T1000 (cell line): ENCODE measurements around the gene PXDC1.
"Not testable (repeated sequence)": the region's sequence is repeated elsewhere in the genome, so short reads cannot be mapped to it uniquely, and the experiment has no call there.

Source experiments
- DNase-seq: peaks from one replicate; lab custom pipeline; 2025; ENCODE audit warnings: mixed read lengths; lab: John Stamatoyannopoulos, UW

Gene PXDC1

DNA sequence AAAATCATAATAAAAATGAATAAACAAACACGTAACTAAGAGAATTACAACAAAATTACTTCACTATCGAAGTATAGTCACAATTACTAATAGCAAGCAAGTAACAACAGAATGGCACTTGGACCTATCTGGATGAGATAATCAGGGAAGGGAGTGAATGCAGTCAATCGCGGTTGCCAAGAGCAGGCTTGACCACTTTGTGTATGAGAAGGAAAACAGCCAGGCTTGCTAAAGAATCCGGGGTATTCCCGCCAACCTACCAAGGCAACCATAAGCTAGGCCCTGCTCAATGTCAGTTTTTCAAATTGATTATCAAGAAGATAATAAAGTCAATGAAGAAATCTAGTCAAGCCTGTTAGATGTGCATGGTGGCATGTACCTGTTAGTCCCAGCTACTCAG lies 39.7 kb downstream of the PXDC1 start:
- no peak for DNase-seq

DNA sequence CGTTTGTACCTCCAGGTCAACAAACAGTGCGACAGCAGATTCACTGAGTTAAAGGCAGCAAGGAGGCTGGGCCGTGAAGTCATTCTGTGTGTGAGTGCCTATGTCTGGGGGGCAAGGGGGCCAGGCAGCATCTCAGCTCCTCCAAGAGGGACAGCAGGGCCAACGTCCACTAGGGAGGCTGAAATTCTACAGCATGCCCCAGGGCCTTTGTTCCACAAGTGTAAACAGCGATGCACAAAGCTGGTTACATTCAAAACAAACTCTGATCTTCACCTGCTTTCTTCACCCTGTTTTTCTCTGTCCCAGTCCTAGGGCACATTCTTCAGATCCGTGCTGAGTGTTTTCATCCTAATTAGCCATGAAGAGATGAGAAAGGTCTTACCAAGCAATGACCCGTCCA lies 41.1 kb downstream of the PXDC1 start:
- DNase-seq, result no peak

DNA sequence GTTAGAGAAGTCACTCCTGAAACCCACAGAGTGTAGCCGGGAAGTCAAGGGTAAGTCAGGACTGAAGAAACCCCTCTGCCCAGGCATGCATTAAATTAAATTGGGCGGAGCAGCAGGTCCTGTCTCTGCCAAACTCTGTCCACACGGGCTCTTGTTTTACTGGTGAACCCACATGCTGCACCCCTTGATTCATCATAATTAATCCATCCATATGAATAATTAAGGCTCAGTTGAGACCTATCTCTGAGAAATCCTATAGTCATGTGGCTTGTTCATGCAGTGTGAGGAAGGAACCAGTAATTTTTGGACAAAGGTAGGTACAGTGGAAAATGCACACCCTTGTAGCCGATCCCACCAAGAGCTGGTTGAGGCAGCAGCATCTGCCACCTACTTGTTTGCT lies 43.0 kb downstream of the PXDC1 start:
- DNase-seq, result no peak

DNA sequence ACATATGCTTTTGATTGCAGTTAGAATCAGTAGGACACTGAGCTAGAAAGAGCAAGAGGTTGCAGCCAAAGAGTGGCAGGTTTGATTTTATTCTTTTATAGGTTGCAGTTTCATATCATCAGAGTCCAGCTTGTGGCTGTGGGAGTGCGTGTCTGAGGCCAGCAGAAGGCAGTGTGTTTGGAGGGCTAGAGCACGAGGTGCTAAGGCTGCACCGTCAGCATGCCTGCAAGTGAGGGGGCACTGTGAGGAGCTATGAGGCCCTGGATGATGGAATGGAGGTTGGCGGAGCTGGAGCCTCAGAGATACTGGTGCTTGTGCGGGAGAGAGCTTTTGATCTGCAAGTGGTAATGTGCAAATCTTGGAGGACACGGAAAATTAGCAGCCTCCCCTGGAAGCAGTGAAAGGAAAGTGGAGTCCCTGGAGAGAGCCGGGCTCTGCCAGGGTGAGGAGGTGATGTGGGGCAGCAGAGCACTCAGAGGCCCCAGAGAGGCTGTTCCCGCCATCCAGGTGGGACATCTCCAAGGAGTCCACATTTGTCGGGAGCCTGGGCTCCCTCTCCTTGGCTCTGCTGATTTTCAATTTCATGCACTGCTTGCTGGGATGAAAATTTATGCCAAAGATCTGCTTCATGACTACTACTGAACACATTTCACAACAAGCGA lies 43.6 kb downstream of the PXDC1 start:
- DNase-seq, result no peak

DNA sequence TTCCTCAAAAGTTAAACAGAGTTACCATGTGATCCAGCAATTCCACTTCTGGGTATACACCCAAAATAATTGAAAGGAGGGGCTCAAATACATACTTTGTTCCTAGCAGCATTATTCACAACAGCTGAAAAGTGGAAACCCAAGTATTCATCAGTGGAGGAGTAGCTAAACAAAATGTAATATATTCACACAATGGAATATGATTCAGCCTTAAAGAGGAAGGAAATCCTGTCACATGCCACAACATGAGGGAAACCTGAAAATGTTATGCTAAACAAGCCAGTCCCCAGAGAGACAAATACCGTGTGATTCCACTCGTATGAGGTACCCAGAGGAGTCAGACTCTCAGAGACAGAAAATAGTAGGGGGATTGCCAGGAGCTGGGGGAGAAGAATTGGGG lies 44.5 kb downstream of the PXDC1 start:
- no peak for DNase-seq

DNA sequence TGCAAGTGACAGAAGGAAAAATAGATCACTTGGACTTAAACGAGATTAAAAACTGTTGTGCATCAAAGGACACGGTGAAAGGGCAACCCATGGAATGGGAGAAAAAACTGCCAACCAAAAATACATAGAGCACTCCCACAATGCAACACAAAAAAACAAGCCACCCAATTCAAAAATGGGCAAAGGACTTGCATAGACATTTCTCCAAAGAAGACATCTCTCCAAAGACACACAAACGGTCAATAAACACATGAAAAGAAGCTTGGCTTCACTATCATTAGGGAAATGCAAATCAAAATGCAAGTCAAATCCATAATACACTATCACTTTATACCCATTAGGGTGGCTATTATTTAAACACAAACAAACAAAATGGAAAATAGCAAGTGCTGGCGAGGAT lies 45.0 kb downstream of the PXDC1 start:
- DNase-seq, result no peak

DNA sequence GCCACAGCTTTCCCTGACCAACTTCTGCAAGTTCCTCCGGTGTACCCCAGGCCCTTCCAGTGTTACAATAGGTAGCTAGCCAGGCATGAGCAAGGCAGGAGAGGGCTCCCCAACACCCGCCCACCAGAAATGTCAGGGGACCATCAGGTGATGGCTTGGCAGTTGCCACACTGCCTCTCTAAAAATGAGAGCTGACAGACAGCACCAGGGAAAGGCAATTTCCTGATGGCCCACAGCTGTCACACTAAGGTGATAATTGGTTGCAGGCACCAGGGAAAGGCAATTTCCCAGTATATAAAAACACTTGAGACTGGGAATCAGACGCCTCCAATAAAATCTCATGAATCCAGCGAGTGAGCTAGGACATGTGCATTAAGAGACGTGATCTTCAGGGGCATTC lies 49.9 kb downstream of the PXDC1 start:
- no peak for DNase-seq

DNA sequence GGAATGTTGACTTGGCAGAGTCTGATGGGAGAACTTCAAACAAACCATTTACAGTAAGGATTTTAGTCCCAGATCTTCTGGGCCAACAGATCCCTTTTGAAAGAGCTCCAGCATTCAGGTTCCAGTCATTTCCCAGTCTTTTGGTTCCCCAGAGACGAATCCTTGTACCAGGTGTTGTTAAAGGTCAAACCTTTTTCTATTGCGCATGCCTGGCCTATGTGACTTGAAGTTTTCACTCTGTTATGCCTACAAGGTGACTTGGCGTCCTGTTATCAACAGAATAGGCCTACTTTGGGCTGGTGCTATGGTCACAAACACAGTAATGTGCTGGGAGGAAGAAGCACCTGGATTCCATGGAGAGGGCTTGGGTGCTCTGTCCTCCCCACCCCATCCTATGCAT lies 52.3 kb downstream of the PXDC1 start:
- no peak for DNase-seq

DNA sequence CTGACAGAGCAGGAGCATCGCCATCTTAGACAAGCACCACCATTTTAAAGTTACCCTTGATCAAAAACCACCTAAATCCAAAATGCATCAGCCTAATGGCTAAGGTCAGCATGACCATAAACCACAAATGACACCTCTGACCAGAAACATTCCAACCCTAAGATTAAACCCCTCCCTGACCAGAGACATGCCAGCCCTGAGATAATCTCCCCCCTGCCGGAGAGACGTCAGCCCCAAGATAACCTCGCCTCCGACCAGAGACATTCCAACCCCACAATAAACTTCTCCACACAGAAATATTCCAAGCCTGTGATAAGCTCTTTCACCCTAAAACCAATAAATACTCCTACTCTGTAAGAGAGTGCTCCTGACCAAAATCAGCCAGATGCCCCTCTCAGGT lies 53.5 kb downstream of the PXDC1 start:
- no peak for DNase-seq

DNA sequence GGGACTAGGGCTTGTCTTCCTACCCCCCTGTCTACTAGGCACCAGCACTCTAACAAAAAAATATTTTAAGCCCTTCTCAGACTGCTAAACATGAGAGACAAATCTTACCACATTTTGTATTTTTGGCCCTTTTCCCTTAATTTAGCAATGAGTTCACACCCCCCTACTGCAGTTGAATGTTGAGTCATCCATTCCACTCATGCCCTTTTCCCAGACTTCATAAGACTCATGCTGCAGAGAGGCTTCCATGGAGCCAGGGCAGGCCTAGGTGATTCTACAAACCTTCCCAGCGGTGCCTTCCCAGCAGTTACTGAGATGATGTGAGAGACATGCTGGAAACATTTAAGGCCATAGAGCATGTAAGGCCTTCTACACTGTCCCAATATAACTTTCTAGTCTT lies 53.9 kb downstream of the PXDC1 start:
- no peak for DNase-seq

DNA sequence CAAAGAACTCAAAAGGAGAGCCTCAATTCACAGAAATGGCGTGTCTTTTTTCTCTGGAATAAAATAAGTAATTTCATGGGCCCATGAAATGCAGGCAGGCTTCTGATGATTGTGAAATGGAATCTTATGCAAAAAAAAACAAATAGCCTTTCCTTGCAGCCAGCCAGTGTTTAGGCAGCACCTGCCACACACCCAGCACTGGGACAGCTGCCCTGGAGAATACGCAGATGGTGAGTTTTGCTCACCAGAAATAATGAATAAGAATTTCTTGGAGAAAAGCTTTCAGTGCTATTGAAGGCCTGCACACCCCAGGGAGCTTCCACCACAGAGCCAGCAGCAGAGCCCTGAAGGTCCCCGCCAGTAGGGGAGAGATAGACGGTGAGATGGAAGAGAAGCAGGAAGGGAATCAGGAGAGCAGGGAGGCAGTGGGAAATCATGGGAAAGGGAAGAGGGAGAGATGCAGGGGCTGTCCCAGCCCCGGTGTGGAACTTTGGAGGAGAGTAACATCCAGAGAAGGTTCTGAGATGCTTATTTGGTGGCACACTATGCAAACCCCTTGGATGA lies 54.9 kb downstream of the PXDC1 start:
- no peak for DNase-seq

DNA sequence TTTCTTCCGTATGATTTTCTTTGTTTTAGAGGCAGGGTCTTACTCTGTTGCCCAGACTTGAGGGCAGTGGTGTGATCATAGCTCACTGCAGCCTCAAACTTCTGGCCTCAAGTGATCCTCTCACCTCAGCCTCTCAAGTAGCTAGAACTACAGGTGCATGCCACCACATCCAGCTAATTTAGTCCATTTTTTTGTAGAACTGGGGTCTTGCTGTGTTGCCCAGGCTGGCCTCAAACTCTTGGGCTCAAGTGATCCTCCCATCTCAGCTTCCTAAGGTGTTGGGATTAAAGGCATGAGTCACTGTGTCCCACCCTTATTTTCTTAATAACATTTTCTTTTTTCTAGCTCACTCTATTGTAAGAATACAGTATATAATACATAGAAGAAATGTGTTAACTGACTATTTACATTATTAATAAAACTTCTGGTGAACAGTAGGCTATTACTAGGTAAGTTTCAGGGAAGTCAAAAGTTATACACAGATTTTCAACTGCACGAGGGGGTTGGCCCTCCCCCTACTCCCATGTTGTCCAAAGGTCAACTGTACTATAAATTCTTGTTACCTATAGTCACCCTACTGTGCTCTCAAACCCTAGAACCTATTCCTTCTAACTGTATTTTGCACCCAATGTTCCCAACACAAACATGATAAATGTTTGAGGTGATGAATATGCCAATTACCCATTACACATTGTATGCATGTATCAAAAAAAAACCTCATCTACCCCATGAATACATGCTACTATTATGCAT lies 56.3 kb downstream of the PXDC1 start:
- DNase-seq, result no peak

DNA sequence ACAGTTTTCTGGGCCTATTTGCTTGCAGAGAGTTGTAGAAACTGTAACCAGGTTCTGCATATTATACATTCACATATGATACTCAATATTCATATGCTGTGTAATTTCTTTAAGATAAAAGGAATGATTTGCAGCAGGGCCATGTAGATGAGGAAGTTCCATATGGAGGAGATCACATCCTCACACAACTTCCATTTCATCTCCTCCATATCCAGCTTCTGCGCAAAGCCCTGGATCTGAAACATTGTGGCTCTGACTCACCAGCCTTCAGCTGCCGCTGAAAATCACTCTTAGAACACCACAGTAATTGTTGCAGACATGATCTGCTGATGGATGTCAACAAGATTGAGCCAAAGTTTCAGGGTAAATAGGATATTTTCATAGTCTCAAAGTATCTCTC lies 57.7 kb downstream of the PXDC1 start:
- DNase-seq, result no peak

DNA sequence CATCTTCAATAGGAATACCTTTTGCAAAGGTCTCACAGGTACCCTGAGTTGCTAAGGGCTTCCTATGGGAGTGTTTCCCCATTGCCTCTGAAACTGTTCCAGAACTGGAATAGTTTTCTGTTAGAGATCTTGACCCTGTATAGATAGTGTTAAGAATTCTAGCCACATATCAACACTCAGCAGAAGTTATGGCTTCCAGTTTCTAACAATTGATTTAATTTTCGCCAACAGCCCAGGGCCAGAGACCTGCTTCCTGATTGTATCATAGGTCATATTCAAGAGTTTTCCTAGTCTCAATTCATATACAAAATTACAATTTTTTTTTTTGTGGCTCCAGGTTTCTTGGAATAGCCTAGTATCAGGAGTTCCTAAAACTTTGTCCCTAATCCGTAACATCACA lies 61.0 kb downstream of the PXDC1 start:
- no peak for DNase-seq

DNA sequence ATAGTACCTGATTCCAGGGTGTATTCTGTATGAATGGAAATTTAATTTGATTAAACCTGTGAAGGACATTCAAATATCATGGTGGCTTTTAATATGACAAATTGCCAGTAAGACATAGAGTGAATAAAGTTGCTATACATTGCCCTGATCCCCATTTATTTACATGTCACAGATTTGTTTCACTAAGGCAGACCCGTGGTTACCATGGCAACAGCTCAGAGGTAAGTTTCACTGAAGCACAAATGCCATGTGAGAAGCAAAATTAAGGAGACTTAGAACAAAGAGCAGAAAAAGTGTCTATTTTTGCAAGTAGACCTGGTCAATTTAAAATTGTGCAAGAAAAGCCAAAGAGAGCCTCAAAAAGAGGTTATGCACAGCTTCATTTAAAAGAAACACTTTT lies 63.7 kb downstream of the PXDC1 start:
- no peak for DNase-seq

DNA sequence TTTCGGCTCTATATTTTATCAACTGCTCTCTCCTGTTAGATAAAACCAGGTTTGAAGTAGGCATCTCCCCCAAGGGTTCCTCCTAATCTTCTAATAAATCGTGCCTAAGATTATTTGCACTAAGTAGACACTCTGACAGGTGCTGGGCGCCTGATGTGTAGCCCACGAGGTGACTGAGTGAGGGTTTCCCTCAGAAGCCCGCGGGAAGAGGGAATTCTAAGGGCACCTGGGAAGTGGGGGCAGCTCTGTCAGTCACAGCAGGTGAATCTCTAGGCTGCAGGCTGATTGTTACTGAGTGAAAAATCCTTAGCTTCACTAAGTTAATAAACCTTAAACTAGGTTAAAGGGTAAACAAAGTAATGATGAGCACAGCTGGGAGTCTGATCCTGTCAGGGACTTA lies 68.2 kb downstream of the PXDC1 start:
- no peak for DNase-seq

DNA sequence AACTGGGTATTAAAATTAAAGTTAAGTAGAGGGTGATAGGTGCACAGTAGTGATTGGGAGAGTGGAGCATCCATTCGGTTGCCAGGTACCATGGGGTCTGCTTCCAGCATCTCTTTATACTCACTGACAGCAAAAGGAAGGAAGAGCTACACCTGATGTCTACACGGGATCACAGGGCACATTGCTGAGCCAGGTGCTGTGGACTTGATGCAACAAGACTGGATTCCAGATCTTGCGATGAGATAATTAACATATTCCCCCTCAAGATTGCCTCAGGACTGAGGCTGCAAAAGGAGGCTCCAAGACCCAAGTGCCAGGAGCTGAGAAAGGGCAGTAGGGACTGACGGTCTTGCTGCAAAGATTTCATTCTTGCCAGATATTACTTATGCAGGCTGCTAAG lies 72.6 kb downstream of the PXDC1 start:
- DNase-seq, result no peak

DNA sequence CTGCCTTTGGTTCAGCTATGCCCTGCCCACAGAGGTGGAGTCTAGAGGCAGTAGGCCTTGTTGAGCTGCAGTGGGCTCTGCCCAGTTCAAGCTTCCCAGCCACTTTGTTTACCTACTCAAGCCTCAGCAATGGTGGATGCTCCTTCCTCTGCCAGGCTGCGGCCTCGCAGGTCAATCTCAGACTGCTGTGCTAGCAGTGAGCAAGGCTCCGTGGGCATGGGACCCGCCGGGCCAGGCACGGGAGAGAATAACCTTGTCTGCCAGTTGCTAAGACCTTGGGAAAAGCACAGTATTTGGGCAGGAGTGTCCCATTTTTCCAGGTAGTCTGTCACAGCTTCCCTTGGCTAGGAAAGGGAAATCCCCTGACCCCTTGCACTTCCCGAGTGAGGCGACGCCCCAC lies 73.8 kb downstream of the PXDC1 start:
- not testable (repeated sequence) for DNase-seq

DNA sequence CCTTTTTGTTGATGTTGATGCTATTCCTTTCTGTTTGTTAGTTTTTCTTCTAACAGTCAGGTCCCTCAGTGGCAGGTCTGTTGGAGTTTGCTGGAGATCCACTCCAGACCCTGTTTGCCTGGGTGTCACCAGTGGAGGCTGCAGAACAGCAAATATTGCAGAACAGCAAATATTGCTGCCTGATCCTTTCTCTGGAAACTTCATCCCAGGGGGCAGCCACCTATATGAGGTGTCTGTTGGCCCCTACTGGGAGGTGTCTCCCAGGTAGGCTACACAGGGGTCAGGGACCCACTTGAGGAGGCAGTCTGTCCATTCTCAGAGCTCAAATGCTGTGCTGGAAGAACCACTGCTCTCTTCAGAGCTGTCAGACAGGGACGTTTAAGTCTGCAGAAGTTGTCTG lies 74.2 kb downstream of the PXDC1 start:
- DNase-seq, result not testable (repeated sequence)
